ENCODE results near the gene NEURL4.

The NEURL4 gene

GRCh38 chr17:7283471-7284216 lies 45.5 kb downstream of the NEURL4 start:
- Histone ChIP-seq H3K27me3 (ENCODE audit: insufficient read depth, poor library complexity, severe bottlenecking) (no peaks in the 10 kb centered on the region), H3K27ac (ENCODE audit: poor library complexity, severe bottlenecking) (no peak overlapping the region)
- no peak for ATAC-seq (ENCODE audit: low read depth)

GRCh38 chr17:7282752-7283321 lies 46.3 kb downstream of the NEURL4 start:
- H3K4me3 ChIP-seq (ENCODE audit: severe bottlenecking) = no peak overlapping the region

More at GRCh38 chr17:7283471-7284216, 45.5 kb downstream of the NEURL4 start:
- Histone ChIP-seq H3K36me3 (ENCODE audit: low read depth) (no peaks in the 10 kb centered on the region), H3K9me3 (ENCODE audit: severe bottlenecking) (no peaks in the 10 kb centered on the region), H3K4me1 (ENCODE audit: insufficient read depth, poor library complexity, severe bottlenecking) (peaks cover 7% of the 10 kb centered on the region), H3K4me3 (ENCODE audit: severe bottlenecking) (no peak overlapping the region)
- no peak for DNase-seq (ENCODE audit: low spot score)
- TF ChIP-seq CTCF (IDR thresholded peaks at IDR 0.05; ENCODE audit: poor library complexity, severe bottlenecking) = no peak

GRCh38 chr17:7281953-7282751 lies 47.0 kb downstream of the NEURL4 start:
- Histone ChIP-seq H3K36me3 (ENCODE audit: low read depth) (no peaks in the 10 kb centered on the region), H3K4me3 (ENCODE audit: severe bottlenecking) (peak overlapping the region; percentile 43), H3K27me3 (ENCODE audit: insufficient read depth, poor library complexity, severe bottlenecking) (no peaks in the 10 kb centered on the region), H3K27ac (ENCODE audit: poor library complexity, severe bottlenecking) (no peak overlapping the region), H3K4me1 (ENCODE audit: insufficient read depth, poor library complexity, severe bottlenecking) (peaks cover 7% of the 10 kb centered on the region), H3K9me3 (ENCODE audit: severe bottlenecking) (no peaks in the 10 kb centered on the region)
- DNase-seq (ENCODE audit: low spot score) = no peak
- ATAC-seq (ENCODE audit: low read depth) = no peak; the same call in 2 of the 3 replicates
- no peak for TF ChIP-seq CTCF (IDR thresholded peaks at IDR 0.05; ENCODE audit: poor library complexity, severe bottlenecking)

More at GRCh38 chr17:7282752-7283321, 46.3 kb downstream of the NEURL4 start:
- DNase-seq (ENCODE audit: low spot score) = no peak
- H3K36me3 ChIP-seq (ENCODE audit: low read depth) = no peaks in the 10 kb centered on the region
- H3K27ac ChIP-seq (ENCODE audit: poor library complexity, severe bottlenecking) = no peak overlapping the region
- H3K9me3 ChIP-seq (ENCODE audit: severe bottlenecking) = no peaks in the 10 kb centered on the region
- H3K27me3 ChIP-seq (ENCODE audit: insufficient read depth, poor library complexity, severe bottlenecking) = no peaks in the 10 kb centered on the region
- peaks cover 7% of the 10 kb centered on the region for H3K4me1 ChIP-seq (ENCODE audit: insufficient read depth, poor library complexity, severe bottlenecking)
- TF ChIP-seq CTCF (IDR thresholded peaks at IDR 0.05; ENCODE audit: poor library complexity, severe bottlenecking) = no peak
- no peak for ATAC-seq (ENCODE audit: low read depth)

GRCh38 chr17:7281074-7281952 lies 47.8 kb downstream of the NEURL4 start, which contains the start of gene SLC2A4:
Gene SLC2A4, plus strand, starts transcription at chr17:7281718. Its CDS starts 217 bp downstream, at chr17:7281935.
- H3K27ac ChIP-seq (ENCODE audit: poor library complexity, severe bottlenecking) = peak within 1 kb of the TSS; percentile 41
- peak; percentile 58 for ATAC-seq (ENCODE audit: low read depth)
- H3K4me1 ChIP-seq (ENCODE audit: insufficient read depth, poor library complexity, severe bottlenecking) = peaks cover 7% of the 10 kb centered on the region
- H3K9me3 ChIP-seq (ENCODE audit: severe bottlenecking) = no peaks in the 10 kb centered on the region
- no peaks in the 10 kb centered on the region for H3K36me3 ChIP-seq (ENCODE audit: low read depth)
- peak within 1 kb of the TSS; percentile 43 for H3K4me3 ChIP-seq (ENCODE audit: severe bottlenecking)
- TF ChIP-seq CTCF (IDR thresholded peaks at IDR 0.05; ENCODE audit: poor library complexity, severe bottlenecking) = no peak
- H3K27me3 ChIP-seq (ENCODE audit: insufficient read depth, poor library complexity, severe bottlenecking) = no peaks in the 10 kb centered on the region
- peak; percentile 95 for DNase-seq (ENCODE audit: low spot score)

Measured in RWPE2 (cell line).